Heart left ventricle (tissue), 13 donors: ENCODE measurements around the gene SPON2.

Experiments
- POLR2A ChIP-seq, 2 donors: fragments of 450-650 bp; IDR thresholded peaks; one replicate each; pipeline ENCODE4 v1.6.1; 2017; ENCODE audit warnings: antibody characterized with exemption in 2 of 2, mild to moderate bottlenecking in 2 of 2, moderate library complexity in 2 of 2
- TF ChIP-seq, protein P1 (sequence below), 12 donors: fragments of 200-600 bp; sonication (generic) in 4 of 12; IDR thresholded peaks; one replicate each; pipeline versions ENCODE4 v1.5.0 to v1.8.0; 2018 to 2022; ENCODE audit warnings: antibody characterized with exemption in 12 of 12, mild to moderate bottlenecking in 5 of 12
- donor health status: ischemic (EF 13 %, LVEDD 7.1; RV severe dilation, severe dysfunction).
- donor health status: DM: no; HTN: yes; CAD: no.
- donor health status: DM: no; HTN: no; CAD: no.
- donor health status: ischemic (EF 25% LVEDD 6.9; RV normal size, moderate dysfunction).
- donor health status: ischemic (EF 25% LVEDD 5.7; RV mildly dilated, moderate dysfunction).
- donor health status: ischemic (EF 35%, LVEDD 5.7; RV mildly dilated, moderate dysfunction).
- donor health status: nonischemic (EF 11% LVEDD 7.7; RV severe dilation, severe dysfunction).
- donor health status: DM: yes; HTN: yes; CAD: no.
- donor health status: PGD.
- donor health status: ischemic (EF 29% LVEDD 5.4; RV normal size, mild dysfunction).
- donor health status: nonischemic (EF 23%, LVEDD 6.1; RV moderate dilation, normal function).

DNA sequence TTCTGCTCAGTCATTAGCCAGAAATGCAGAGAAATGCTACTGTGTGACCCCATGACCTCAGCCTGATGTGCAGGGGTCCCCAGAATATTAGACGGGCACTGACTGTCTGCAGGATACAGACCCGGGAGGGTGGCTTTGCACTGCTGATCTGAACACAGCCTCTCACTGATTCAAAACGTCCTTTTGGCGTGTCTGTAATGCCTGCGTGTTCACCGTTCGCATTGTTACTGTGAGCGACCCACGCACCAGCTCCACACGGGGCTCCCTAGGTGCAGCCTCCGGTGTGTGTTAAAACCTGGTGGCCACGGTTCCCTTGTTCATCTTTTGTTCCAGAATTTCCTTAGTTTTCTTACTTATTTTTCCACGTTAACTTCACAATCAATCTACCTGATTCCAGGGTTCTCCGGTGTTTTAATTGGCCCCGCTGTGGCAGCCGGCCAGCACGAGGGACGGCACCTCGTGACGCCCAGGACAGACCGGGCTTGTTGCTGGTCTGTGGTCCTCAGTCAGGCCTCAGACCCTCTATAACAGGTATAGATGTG, 32.0 kb upstream of the SPON2 start:
- TF ChIP-seq, protein P1, sequence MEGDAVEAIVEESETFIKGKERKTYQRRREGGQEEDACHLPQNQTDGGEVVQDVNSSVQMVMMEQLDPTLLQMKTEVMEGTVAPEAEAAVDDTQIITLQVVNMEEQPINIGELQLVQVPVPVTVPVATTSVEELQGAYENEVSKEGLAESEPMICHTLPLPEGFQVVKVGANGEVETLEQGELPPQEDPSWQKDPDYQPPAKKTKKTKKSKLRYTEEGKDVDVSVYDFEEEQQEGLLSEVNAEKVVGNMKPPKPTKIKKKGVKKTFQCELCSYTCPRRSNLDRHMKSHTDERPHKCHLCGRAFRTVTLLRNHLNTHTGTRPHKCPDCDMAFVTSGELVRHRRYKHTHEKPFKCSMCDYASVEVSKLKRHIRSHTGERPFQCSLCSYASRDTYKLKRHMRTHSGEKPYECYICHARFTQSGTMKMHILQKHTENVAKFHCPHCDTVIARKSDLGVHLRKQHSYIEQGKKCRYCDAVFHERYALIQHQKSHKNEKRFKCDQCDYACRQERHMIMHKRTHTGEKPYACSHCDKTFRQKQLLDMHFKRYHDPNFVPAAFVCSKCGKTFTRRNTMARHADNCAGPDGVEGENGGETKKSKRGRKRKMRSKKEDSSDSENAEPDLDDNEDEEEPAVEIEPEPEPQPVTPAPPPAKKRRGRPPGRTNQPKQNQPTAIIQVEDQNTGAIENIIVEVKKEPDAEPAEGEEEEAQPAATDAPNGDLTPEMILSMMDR (IDR thresholded peaks at IDR 0.05) = no peak
- no peak for TF ChIP-seq POLR2A (IDR thresholded peaks at IDR 0.05)
